Lung (tissue), 12 donors: ENCODE measurements around the gene HIGD2A. TPM values are rescaled to one million over a fixed set of nuclear protein-coding genes. Genes with fewer than 3 reads are reported as not detected.

Experiments
- ATAC-seq: fragments of 200-7000 bp; cut with Tn5 transposase; one replicate; pipeline ENCODE4 v1.9.1; 2020; ENCODE audit warnings: moderate number of reproducible peaks; ENCODE audit not compliant: insufficient read depth, low FRiP score
- DNase-seq, 3 donors: peaks; one replicate each; pipeline ENCODE4 v3.0.0-alpha.2; 2013 to 2017
- H3K27ac ChIP-seq, 2 donors: one replicate each; pipeline ENCODE4 v1.5.1; 2013; ENCODE audit warnings: mild to moderate bottlenecking in 2 of 2, moderate library complexity in 2 of 2, control low read depth in 1 of 2, inconsistent platforms in 1 of 2, low read depth in 1 of 2, low read length in 1 of 2
- H3K27me3 ChIP-seq, 3 donors: one replicate each; pipeline ENCODE4 v1.5.1; 2013; ENCODE audit warnings: low read length in 2 of 3; ENCODE audit not compliant: control insufficient read depth in 3 of 3, insufficient read depth in 3 of 3
- H3K36me3 ChIP-seq, 4 donors: one replicate each; pipeline ENCODE4 v1.5.1; 2013; ENCODE audit warnings: low read length in 4 of 4, mild to moderate bottlenecking in 1 of 4, moderate library complexity in 1 of 4; ENCODE audit not compliant: control insufficient read depth in 4 of 4, insufficient read depth in 4 of 4
- H3K4me1 ChIP-seq, 5 donors: one replicate each; pipeline ENCODE4 v1.5.1; 2013; ENCODE audit warnings: low read length in 5 of 5, mild to moderate bottlenecking in 2 of 5, moderate library complexity in 1 of 5; ENCODE audit not compliant: control insufficient read depth in 5 of 5, insufficient read depth in 5 of 5
- H3K4me3 ChIP-seq: one replicate; pipeline ENCODE4 v1.5.1; 2013; ENCODE audit warnings: mild to moderate bottlenecking, control low read depth, moderate library complexity
- H3K9ac ChIP-seq, 2 donors: one replicate each; pipeline ENCODE4 v1.5.1; 2013; ENCODE audit warnings: low read length in 2 of 2, control low read depth in 1 of 2; ENCODE audit not compliant: insufficient read depth in 1 of 2
- H3K9me3 ChIP-seq, 4 donors: one replicate each; pipeline ENCODE4 v1.5.1; 2013; ENCODE audit warnings: low read length in 3 of 4, mild to moderate bottlenecking in 1 of 4, moderate library complexity in 1 of 4; ENCODE audit not compliant: control insufficient read depth in 4 of 4, insufficient read depth in 3 of 4
- WGBS, 2 donors: extraction: QIAGEN DNeasy Blood & Tissue Kit; methylation state at CpG; one replicate each; pipeline ENCODE4 v1.1.7; 2013; 5-methylcytosine and 5-hydroxymethylcytosine counted together
- polyA plus RNA-seq, 2 donors: library from polyadenylated mRNA; stranded (reverse); fragments of 200-250 nt; gene quantifications; one replicate each; pipeline ENCODE4 v1.2.1, GENCODE V29; 2013
- total RNA-seq, 2 donors: library from RNA; depleted of rRNA in 1 of 2; stranded (reverse); fragments of >200 nt in 1 of 2; gene quantifications; one replicate each; pipeline ENCODE4 v1.2.1, GENCODE V29; 2014 to 2021
- TF ChIP-seq, protein P1 (sequence below): IDR thresholded peaks from 2 replicates; pipeline ENCODE4 v1.5.1; 2012; ENCODE audit warnings: mild to moderate bottlenecking; ENCODE audit errors: control extremely low read depth, extremely low read depth
- donor health status: control.
- donor health status: control.
- donor health status: Bipolar disorder and iron deficiency.
- donor health status: healthy.
- donor health status: DM: yes; HTN: yes; CAD: no.

HIGD2A gene
- total and polyA plus RNA-seq, 4 donors, result 71.2 to 190 (median 108) TPM

DNA sequence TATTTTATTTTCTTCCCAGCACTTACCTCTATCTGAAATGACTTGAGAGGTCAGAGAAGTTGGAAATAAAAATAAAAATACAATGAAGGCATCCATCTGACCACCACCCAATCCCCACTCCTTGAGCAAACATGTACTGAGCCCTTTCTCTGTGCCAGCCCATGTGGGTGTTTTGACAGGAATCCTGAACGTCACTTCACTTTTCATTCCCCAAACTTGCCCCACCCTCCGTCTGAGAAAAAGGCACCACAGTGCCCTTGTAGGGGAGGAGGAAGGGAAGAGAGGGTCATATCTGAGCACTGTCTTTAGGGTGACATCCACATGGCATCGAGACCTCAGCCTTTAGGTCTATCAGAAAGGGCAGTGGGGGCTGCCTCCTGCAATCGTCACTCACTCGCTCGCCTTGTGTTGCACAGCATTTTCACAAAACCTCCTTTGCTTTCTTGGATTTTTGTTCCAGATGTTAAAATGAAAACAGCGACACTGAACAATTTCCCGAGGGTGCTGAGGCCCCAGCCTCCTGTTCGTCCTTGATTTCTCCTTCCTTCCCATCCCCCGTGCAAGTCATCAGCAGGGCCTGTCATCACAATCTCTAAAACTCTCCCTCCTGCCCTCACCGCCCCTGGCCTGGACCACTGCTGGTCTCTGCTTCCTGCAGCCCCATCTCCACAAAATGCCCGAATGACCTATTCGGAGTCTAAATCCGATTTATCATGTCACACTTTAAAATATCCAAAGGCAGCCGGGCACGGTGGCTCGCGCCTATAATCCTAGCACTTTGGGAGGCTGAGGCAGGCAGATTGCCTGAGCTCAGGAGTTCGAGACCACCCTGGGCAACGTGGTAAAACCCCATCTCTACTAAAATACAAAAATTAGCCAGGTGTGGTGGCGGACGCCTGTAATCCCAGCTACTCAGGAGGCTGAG, 13.0 kb downstream of the HIGD2A start:
- H3K9ac ChIP-seq, result no peak overlapping the region
- no peak overlapping the region for H3K4me3 ChIP-seq
- ATAC-seq (no peak), DNase-seq (no peak)
- peaks cover 0 to 28% (median 3%) of the 10 kb centered on the region in 4 donors for H3K36me3 ChIP-seq
- no peaks in the 10 kb centered on the region for H3K9me3 ChIP-seq
- H3K27ac ChIP-seq, result no peak overlapping the region
- TF ChIP-seq, protein P1, sequence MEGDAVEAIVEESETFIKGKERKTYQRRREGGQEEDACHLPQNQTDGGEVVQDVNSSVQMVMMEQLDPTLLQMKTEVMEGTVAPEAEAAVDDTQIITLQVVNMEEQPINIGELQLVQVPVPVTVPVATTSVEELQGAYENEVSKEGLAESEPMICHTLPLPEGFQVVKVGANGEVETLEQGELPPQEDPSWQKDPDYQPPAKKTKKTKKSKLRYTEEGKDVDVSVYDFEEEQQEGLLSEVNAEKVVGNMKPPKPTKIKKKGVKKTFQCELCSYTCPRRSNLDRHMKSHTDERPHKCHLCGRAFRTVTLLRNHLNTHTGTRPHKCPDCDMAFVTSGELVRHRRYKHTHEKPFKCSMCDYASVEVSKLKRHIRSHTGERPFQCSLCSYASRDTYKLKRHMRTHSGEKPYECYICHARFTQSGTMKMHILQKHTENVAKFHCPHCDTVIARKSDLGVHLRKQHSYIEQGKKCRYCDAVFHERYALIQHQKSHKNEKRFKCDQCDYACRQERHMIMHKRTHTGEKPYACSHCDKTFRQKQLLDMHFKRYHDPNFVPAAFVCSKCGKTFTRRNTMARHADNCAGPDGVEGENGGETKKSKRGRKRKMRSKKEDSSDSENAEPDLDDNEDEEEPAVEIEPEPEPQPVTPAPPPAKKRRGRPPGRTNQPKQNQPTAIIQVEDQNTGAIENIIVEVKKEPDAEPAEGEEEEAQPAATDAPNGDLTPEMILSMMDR, result no peak
- no peaks in the 10 kb centered on the region for H3K27me3 ChIP-seq
- WGBS, 2 donors, result 90 to 92% methylated on average over 22 of the region's 22 CpGs
- peaks cover 0 to 2% (median 0%) of the 10 kb centered on the region in 5 donors for H3K4me1 ChIP-seq

DNA sequence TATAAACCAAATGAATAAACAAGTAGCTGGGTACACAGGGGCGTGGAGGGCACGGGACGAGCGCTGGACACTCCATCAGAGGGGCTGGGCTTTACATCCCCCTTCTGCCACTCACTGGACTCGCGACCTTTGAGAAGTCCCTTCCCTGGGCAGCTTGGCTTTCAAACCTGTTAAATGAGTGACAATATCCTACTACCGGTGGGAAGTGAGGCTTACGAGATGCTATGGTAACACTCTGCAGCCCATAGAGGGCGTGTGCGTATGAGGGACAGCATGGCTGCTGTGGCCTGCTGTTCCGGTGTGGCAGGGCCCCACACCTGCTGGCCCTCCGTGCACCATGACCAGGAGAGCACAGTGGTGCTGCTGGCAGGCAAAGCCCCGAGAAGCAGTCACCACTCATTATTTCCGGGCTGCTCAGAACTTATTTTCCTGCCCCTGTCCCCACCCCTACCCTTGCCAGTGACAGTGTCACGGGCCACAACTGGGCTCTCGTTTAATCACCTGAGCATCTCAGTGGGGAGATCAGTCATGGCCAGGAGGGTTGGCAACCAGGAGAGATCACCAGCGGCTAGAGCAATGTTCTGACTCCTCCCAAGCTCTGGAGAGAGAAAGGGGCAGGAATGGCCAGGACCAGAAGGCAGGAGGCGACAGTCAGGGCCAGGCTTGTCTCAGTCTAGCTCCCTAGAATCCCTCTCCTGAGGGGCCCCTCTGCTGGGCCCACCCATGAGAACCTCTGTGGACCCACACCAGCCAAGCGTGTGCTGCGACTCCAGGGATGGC, 17.3 kb downstream of the HIGD2A start:
- Histone ChIP-seq H3K27me3 (no peaks in the 10 kb centered on the region), H3K4me1 (peaks cover 0 to under 1% (median 0%) of the 10 kb centered on the region in 5 donors), H3K36me3 (peaks cover 0 to 24% (median 6%) of the 10 kb centered on the region in 4 donors), H3K9me3 (no peaks in the 10 kb centered on the region), H3K27ac (no peak overlapping the region), H3K4me3 (no peak overlapping the region), H3K9ac (no peak overlapping the region)
- 89% methylated on average over 20 of the region's 20 CpGs for WGBS, 2 donors
- ATAC-seq (no peak), DNase-seq (peak in 1 of 3 donors; percentile 5)
- TF ChIP-seq, protein P1, result no peak

DNA sequence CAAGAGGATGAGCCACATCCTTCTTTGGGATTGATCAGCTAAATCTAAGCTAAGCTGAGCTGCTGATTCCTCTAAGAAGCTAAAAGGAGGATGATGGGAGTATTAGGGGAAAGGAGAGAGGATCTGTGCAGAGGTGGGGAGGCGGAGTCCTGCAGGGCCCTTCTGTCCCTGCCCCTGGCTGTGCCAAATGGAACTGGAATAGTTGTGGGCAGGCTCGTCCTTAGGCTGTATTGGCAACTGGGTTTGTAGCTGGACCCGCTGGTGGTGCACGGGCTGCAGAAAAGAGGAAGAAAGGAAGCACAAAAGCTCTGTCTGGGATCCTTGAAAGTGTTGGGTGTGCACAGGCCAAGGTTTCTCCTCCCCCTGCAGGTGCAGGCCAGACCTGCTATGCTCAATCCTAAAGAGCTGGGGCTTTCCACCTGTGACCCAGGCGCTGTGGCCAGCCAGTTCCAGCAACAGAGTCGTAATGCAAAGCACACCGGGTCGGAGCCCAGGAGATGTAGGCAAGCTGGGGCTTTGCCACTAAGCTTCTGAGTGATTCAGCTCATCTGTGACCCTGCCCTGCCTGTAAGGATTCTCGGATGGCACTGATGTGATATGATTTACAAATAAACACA, 18.0 kb downstream of the HIGD2A start:
- Histone ChIP-seq H3K9ac (no peak overlapping the region), H3K4me3 (no peak overlapping the region), H3K27ac (no peak overlapping the region), H3K9me3 (no peaks in the 10 kb centered on the region), H3K27me3 (no peaks in the 10 kb centered on the region), H3K36me3 (peaks cover 0 to 24% (median 6%) of the 10 kb centered on the region in 4 donors), H3K4me1 (peaks cover 0 to 8% (median 0%) of the 10 kb centered on the region in 5 donors)
- no peak for ATAC-seq
- WGBS, 2 donors, result 91 to 94% methylated on average over 9 of the region's 9 CpGs
- DNase-seq, result peak in 1 of 3 donors; percentile 5
- TF ChIP-seq, protein P1, result no peak
